Stimulated activated CD4-positive, alpha-beta T cell treated with anti-CD3 and anti-CD28 coated beads, TNF-alpha, amount 100 ng/mL, for 1 hour (primary cell): ENCODE measurements around the gene ADARB1.
"Not testable (repeated sequence)": the region's sequence is repeated elsewhere in the genome, so short reads cannot be mapped to it uniquely, and the experiment has no call there.

ENCODE experiments used
- DNase-seq, 3 donors: peaks; one replicate each; pipeline ENCODE4 v3.0.0-alpha.2; 2020; ENCODE audit warnings: low read depth in 3 of 3, low spot score in 1 of 3

Gene ADARB1

DNA sequence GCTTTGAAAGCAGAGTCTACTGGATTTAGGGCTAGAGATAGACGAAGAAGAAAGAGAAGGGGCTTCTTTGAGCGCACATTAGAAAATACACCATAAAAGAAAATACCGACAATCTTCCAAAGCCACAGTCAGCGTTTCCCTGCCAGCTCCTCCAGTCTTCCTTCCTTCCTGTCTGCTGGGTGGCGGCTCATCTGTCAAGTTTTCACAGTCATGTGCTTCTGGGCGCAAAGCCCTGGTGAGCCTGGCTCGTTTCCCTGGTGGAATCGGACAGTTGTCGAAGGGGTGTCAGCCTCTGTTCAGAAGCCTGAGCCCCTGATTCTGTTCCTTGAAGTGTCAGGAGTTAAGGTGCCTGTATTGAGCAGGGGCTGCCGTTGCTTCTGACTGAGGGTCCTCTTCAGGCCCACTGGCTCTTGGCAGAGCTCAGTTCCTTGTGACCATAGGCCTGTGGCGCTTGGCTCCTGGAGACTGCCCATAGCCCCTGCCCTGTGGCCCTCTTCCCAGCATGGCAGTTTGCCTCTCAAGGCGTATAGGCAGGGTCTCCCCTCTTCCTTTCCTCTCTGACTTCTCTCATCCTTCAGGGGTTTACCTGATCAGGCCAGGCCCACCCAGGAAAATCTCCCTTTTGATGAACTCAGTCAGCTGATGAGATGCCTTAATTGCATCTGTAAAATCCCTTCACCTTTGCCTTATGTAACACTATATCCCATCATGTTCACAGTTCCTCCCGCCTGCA, 58.6 kb downstream of the ADARB1 start:
- DNase-seq = no peak

GRCh38 chr21:45133574-45134278, 59.3 kb downstream of the ADARB1 start:
- DNase-seq = not testable (repeated sequence)

DNA sequence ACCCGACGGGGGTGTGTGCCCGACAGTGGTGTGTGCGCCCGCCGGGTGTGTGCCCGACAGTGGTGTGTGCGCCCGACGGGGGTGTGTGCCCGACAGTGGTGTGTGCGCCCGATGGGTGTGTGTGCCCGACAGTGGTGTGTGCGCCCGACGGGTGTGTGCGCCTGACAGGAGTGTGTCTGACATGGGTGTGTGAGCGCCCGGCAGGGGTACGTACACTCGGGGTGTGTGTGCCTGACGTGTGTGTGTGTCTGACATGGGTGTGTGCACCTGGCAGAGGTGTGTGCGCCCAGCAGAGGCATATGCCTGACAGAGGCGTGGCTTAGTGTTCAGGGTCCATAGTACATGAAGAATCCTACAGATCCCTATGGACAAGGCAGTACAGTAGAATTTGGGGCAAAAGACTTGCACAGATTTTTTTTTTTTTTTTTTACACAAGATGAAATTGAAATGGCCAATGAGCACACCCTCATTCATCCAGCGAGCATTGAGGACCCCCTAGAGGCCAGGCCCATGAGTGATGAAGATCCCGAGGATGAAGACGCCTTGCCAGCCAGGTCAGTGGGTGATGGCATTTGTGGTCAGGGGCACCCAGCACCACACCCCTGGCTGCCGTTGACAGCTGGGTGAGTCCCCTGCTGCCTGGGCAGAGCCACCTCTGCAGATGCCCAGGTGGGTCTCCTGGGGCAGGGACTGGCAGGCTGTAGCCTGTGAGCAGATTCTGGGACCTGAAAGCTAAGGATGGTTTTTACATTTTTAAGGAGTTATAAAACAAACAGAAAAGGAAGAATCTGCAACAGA, 60.1 kb downstream of the ADARB1 start:
- no peak for DNase-seq

GRCh38 chr21:45135122-45135521, 60.7 kb downstream of the ADARB1 start:
- DNase-seq = no peak

GRCh38 chr21:45135868-45136267, 61.5 kb downstream of the ADARB1 start:
- DNase-seq = no peak

DNA sequence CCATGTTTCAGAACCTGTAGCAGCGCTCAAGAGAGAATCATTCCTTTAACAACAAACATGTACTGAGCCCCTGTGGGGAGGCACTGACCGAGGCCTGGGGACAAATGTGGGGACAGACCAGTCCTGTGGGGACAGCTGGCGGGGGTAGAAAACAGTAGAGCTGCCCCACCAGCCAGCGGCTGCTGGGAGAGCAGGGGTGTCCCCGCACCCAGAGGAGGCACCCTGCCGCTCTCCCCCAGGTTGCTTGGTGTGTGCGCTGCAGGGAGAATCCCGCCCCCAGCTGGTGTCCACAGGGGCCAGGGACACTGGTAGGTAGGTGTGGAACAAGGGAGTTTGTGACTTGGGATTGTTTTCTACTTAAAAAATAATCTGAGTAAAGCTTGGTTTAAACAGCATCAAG, 62.1 kb downstream of the ADARB1 start:
- no peak for DNase-seq

DNA sequence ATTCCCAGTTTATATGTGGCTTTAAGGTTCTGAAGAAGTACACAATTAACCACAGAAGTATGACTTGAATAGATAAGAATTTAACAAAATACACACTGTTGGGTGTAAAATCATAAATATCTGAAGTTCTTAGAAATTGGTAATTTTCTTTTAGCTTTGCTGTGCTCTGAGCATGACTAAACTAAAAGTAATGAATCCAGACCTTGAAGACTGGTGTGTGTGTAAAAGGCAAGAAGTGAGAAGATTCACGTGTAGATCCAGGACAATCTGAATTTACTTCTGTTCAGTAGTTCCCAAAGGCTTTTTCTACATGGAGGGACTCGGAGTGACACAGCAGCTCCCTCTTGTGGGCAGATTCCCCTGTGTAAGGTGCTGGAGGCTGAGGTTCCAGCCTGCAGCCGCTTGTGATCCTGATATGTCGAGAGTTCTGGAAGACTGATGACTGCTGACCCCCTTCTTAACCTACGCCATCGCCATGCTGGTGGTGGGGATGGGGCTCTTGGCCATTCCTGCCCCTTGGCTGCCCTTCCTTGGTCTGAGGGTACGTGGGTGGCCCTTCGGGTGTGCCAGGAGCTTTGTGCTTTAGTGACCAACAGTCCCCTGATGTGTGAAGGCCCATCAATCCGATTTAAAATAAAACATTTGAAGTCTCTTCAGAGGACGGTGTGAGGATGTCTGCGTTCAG, 62.7 kb downstream of the ADARB1 start:
- DNase-seq = peak in 2 of 3 donors; percentile 30 to 52

GRCh38 chr21:45137612-45137937, 63.2 kb downstream of the ADARB1 start:
- no peak for DNase-seq

DNA sequence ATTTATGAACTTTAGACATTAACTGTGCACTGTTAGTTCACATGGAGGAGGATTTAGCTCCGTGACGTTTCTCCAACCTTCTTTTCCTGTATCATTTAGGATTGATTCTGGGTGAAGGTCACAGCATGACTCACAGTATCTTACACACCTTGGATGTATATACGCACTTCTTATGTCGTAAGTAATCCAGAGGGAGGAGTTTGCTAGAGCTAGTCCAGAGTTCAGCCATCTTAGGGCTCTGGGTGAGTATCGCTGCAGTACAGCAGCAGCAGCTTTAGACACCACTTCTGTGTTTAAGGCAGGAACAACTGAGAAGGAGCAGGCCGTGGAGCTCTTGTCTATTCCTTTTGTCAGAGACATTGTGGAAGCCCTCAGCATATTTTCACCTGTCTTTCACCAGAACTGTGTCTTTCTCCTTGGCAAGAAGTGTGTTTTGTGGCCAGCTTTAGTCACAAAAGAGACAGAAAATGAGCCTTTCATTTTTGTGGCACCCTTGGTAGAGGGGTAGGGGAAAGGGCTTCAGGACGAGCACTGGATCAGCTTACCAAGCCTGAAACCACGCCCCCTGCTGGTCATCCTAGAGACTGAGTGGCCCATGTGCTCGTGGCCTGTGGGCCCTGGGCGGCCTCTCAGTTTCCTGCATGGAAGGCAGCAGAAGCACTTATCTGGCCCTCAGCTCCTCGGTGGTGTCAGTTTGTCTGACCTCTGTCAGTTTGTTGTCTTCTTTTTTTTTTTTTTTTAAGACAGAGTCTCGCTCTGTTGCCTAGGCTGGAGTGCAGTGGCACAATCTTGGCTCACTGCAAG, 64.0 kb downstream of the ADARB1 start:
- DNase-seq = peak in 2 of 3 donors; percentile 41 to 54

- not testable (repeated sequence) for DNase-seq
Observed at GRCh38 chr21:45139003-45139360, 64.6 kb downstream of the ADARB1 start.

- no peak for DNase-seq
Observed at GRCh38 chr21:45139473-45139872, 65.1 kb downstream of the ADARB1 start.

DNA sequence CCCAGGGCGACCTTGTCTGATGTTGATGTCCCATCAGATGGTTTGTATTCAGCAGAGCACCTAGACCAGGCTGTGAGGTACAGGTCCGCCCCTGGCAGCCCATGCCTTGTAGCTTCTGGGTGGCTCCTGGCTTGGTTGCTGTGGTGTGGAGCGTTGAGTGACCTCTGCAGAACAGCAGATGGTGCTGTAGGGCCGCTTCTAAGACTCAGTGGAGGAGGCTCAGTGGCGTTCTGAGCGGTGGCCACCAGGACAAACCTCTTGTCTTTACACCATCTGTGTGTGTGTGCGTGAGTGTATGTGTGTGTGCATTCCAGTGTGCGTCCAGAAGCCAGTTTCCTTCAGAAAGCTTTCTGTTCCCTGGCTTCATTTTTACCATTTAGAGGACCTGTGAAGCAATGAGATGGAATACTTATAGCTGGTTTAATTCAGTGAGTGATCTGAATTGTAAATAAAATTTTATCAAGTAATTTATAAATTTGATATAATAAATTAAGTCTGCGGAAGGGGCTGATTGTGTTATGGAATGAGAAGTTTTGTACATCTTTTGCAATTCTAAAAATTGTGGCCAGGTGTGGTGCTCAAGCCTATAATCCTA, 66.1 kb downstream of the ADARB1 start:
- no peak for DNase-seq

GRCh38 chr21:45140944-45141343, 66.6 kb downstream of the ADARB1 start:
- DNase-seq = not testable (repeated sequence)

GRCh38 chr21:45141507-45141906, 67.1 kb downstream of the ADARB1 start:
- no peak for DNase-seq

- no peak for DNase-seq
Observed at GRCh38 chr21:45142469-45143308, 68.3 kb downstream of the ADARB1 start.

GRCh38 chr21:45143855-45144254, 69.5 kb downstream of the ADARB1 start:
- no peak for DNase-seq

DNA sequence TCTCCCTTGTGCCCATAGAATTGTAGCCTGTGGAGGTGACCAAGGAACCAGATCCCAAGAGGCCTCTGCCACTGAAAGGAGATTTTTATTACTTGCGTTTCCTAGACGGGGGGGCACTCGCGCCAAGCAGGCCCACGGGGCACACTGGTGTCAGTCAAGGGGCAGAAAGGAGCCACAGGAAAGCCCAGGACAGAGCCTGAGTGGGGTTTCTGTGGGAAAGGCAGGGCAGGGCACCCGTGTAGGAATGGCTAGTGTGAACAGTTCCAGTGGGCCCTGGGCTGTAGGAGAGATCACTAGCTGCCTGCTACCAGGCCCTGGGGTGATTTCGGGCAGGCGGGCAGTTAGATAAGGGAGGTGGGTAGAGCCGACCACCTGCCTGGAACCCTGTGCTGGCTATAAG, 70.8 kb downstream of the ADARB1 start:
- no peak for DNase-seq

- DNase-seq = not testable (repeated sequence)
Observed at GRCh38 chr21:45145846-45146245, 71.5 kb downstream of the ADARB1 start.

- no peak for DNase-seq
Observed at GRCh38 chr21:45146306-45146705, 71.9 kb downstream of the ADARB1 start.
